Neural crest cell (in vitro differentiated cells): ENCODE measurements around the gene BRD8. TPM values are rescaled to one million over a fixed set of nuclear protein-coding genes. Genes with fewer than 3 reads are reported as not detected.
A peak's percentile ranks its signal among the peaks of the same experiment; 100 is the strongest.

Experiments
- DNase-seq: peaks from one replicate; pipeline ENCODE4 v3.0.0; 2021; ENCODE audit warnings: low read depth, mixed read lengths, low spot score
- H3K27ac Mint-ChIP-seq: one replicate; pipeline ENCODE4 v1.8.0; 2021; ENCODE audit warnings: mild to moderate bottlenecking, mixed read lengths; ENCODE audit not compliant: unreplicated experiment
- H3K27me3 Mint-ChIP-seq: 2 replicates; pipeline ENCODE4 v1.8.0; 2021; ENCODE audit warnings: low read depth, mild to moderate bottlenecking, mixed read lengths
- H3K36me3 Mint-ChIP-seq: 2 replicates; pipeline ENCODE4 v1.8.0; 2021; ENCODE audit warnings: low read depth, mild to moderate bottlenecking, mixed read lengths
- H3K4me1 Mint-ChIP-seq: 2 replicates; pipeline ENCODE4 v1.8.0; 2021; ENCODE audit warnings: mixed read lengths
- H3K4me3 Mint-ChIP-seq: one replicate; pipeline ENCODE4 v1.8.0; 2021; ENCODE audit warnings: mild to moderate bottlenecking, mixed read lengths
- H3K9me3 Mint-ChIP-seq: 2 replicates; pipeline ENCODE4 v1.8.0; 2021; ENCODE audit warnings: mixed read lengths
- total RNA-seq: library from RNA; stranded (reverse); gene quantifications from 2 replicates; pipeline ENCODE4 v1.2.1, GENCODE V29; 2021
- TF ChIP-seq, protein P1 (sequence below): fragments of 200-600 bp; sonication (generic); conservative IDR thresholded peaks from 2 replicates; pipeline ENCODE4 v1.5.0; 2021; ENCODE audit warnings: antibody characterized with exemption, mild to moderate bottlenecking

The BRD8 gene
- total RNA-seq, 1 donor from 2014 or later = 101 TPM

GRCh38 chr5:138179277-138179857 is 937 bp upstream of the BRD8 start:
- peaks cover 3% of the 10 kb centered on the region for H3K36me3 Mint-ChIP-seq
- TF ChIP-seq, protein P1, sequence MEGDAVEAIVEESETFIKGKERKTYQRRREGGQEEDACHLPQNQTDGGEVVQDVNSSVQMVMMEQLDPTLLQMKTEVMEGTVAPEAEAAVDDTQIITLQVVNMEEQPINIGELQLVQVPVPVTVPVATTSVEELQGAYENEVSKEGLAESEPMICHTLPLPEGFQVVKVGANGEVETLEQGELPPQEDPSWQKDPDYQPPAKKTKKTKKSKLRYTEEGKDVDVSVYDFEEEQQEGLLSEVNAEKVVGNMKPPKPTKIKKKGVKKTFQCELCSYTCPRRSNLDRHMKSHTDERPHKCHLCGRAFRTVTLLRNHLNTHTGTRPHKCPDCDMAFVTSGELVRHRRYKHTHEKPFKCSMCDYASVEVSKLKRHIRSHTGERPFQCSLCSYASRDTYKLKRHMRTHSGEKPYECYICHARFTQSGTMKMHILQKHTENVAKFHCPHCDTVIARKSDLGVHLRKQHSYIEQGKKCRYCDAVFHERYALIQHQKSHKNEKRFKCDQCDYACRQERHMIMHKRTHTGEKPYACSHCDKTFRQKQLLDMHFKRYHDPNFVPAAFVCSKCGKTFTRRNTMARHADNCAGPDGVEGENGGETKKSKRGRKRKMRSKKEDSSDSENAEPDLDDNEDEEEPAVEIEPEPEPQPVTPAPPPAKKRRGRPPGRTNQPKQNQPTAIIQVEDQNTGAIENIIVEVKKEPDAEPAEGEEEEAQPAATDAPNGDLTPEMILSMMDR = no peak
- H3K27me3 Mint-ChIP-seq = no peaks in the 10 kb centered on the region
- no peak overlapping the region for H3K4me3 Mint-ChIP-seq
- DNase-seq = peak; percentile 11
- H3K27ac Mint-ChIP-seq = no peak overlapping the region
- H3K4me1 Mint-ChIP-seq = peaks cover 21% of the 10 kb centered on the region
- H3K9me3 Mint-ChIP-seq = no peaks in the 10 kb centered on the region

- Mint-ChIP-seq H3K9me3 (no peaks in the 10 kb centered on the region), H3K4me1 (peaks cover 21% of the 10 kb centered on the region), H3K36me3 (peaks cover 8% of the 10 kb centered on the region), H3K27me3 (no peaks in the 10 kb centered on the region), H3K4me3 (no peak overlapping the region), H3K27ac (no peak overlapping the region)
- TF ChIP-seq, protein P1 = no peak
- DNase-seq = peak; percentile 3
Measured at GRCh38 chr5:138177941-138178515, 402 bp downstream of the BRD8 start.

DNA sequence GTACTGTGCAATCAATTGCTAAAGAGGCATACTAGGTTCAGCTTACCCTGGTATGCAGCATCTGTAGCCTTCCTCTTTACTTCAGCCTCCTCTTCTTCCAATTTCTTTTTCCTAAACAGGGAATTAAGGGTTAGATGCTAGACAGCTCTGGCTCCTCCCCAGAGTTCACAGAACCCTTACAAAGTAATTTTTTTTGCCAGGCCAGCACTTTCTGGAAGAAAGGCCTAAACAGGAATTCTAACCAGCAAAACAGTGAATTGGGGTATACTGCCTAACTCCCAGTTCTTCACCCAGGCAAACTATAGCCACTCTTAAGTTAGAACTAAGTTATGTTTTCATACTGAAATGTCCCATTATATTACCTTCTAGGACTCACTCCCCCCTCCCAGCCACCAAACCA is 8.1 kb downstream of the BRD8 start:
- Mint-ChIP-seq H3K27ac (no peak overlapping the region), H3K4me3 (no peak overlapping the region), H3K9me3 (no peaks in the 10 kb centered on the region), H3K27me3 (no peaks in the 10 kb centered on the region), H3K4me1 (no peaks in the 10 kb centered on the region), H3K36me3 (peaks cover 18% of the 10 kb centered on the region)
- DNase-seq = no peak
- TF ChIP-seq, protein P1 = no peak

DNA sequence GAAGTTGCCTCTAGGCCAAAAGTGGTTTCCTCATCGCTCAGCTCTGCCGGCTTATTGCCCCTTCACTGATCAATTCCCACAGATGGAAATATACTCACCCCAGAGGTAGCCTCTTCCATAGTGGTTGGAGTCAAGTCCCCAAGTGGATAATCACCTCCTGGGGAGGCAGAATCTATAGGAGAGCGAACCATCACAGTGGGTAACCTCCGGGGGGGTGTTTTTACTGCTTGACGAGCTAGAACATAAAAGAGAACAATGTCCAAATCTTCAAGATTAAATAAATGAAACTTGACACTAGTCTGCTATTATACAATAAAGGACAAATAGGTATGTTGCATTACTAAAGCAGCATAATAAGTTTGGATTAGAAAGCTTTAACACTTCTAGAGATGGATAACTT is 9.3 kb downstream of the BRD8 start:
- DNase-seq = no peak
- Mint-ChIP-seq H3K36me3 (peaks cover 15% of the 10 kb centered on the region), H3K4me3 (no peak overlapping the region), H3K27me3 (no peaks in the 10 kb centered on the region), H3K4me1 (no peaks in the 10 kb centered on the region), H3K27ac (no peak overlapping the region), H3K9me3 (no peaks in the 10 kb centered on the region)
- TF ChIP-seq, protein P1 = no peak

- TF ChIP-seq, protein P1 = no peak
- Mint-ChIP-seq H3K27ac (no peak overlapping the region), H3K4me3 (no peak overlapping the region), H3K9me3 (no peaks in the 10 kb centered on the region), H3K27me3 (no peaks in the 10 kb centered on the region), H3K36me3 (peaks cover 27% of the 10 kb centered on the region), H3K4me1 (no peaks in the 10 kb centered on the region)
- no peak for DNase-seq
Measured at GRCh38 chr5:138163721-138164120, 14.7 kb downstream of the BRD8 start.
